HG03457 (cell line): ENCODE data around the gene CAMK2N1.

Experiments
- ATAC-seq: cut with Tn5 transposase; IDR thresholded peaks from one replicate; pipeline ENCODE4 v1.9.1; 2021; ENCODE audit warnings: moderate number of reproducible peaks; ENCODE audit not compliant: unreplicated experiment

CAMK2N1 gene

DNA sequence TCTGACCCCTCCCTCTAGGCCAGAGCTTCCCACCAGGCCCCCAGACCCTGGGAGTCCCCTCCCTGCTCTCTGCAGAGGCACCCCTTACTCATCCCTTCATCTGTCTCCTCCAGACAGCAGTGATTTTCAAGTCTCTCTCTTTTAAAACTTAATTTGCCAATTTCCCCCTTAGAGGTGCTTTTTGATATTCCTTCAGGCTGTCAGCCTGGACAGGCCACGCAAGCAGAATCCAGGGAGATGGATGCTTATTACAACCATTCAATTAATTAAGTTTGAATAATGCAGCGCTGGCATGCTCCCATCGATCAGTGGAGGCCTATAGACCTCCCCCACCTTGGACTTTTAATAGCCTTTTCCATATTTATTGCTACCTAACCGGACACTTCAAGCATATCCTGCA, 6.2 kb downstream of the CAMK2N1 start:
- ATAC-seq, result no peak

DNA sequence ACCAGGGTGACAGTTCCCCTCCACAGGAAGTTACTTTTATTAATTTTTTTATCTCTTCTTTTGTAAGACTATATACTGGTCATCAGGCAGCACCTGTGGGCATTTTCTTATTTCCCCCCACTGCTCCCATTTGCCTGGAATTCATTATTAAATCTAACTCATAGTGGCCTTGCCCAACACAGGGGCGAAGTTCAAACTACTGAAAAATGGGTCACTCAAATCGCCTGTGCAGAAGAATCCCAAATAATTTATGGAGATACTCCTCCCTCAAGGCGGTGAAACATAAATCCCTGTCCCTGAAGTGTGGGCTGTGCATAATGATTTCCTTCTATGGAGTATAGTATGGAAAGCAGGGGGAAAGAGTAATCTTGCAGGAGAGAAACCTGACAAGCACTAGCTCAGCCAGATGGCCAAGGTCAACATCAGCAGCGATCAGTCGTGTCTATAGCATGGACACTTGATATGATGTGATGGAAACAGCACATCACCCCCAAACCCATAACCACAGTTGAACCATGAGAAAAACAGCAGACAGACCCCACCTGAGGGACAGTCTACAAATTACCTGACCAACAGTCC, 7.9 kb downstream of the CAMK2N1 start:
- ATAC-seq, result no peak

DNA sequence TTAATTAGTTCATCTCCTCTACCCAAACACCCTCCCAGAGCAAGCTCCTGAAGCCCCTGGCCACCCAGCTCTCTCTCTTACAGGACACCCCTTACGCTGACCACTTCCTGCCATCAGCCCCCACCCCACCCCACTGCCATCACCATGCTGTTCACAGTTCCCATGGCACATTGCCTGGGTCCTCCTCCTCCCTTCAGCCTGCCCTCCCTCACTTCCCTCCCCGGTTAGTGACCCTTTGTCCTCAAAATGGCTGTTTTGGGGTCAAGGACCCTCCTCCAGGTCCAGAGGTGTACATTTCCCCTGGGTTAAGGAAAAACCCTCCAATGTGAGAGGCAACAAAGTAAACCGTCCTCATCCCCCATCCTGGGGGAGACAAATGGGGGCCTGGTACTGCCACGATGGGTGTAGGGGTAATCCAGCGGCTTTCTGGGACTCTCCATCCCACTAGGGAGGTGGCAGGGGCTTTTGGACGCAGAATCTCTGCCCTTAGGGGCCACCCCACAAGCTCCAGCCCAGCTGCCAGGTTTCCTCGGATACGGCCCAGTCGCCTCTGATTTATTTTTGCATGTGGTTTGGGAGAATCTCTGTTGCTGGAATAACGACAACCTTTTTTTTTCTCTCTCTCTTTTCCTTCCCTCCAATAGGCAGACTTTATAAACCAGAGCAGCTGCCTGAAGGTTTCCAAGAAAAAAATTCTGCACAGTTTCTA, 8.5 kb downstream of the CAMK2N1 start:
- no peak for ATAC-seq

DNA sequence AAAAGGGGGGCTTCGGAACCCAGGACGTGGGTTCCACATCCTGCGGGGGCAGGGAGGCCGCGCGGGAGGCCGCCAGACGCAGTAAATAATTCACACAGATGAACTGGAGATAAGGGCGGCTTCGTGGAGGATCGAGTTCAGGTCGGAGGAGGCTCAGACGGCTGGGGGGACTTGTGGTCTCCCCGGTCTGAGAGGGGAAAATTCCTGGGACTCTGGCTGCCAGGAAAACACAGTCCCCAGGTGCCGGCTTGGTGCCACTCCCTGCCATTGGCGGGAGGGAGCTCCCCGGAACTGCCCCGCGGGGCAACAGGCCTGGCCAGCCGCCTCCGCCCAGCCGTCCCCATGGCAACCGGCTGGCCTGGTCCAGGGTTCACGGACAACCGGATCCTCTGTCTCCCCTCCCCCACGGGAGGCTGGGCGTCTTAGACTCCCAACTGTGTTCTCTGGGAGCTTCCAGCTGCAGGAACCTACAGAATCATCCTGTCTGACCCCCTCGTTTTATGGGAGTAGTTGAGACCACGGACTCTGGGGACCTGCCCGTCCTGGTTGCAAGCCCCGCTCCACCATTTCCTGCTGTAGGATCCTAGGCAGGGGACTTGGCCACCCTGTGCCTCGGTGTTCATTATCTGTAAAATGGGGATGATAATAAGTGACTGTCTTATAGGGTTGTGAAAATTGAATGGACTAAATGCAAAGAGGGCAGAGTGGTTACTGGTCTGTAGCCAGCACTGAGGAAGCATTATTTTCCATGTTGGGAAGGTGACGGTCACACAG, 9.6 kb downstream of the CAMK2N1 start:
- ATAC-seq, result no peak

DNA sequence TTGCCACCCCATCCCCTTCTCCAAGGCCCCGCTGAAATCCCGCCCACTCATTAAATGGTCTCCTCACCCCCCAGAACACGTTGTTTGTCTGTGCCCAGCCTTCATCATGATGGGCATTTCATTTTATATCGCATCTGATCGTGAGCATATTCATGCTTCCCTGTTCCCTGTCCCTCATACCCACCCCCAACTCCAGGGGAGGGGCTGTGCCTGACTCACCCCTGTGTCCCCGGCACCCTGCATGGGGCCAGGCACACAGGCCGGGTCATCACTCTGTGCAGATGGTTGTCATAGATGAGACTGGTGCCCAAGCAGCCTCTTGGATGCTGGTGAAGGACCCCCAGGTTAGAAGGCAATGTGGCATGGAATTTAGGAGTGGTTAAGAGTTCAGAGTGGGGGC, 11.0 kb downstream of the CAMK2N1 start:
- no peak for ATAC-seq

DNA sequence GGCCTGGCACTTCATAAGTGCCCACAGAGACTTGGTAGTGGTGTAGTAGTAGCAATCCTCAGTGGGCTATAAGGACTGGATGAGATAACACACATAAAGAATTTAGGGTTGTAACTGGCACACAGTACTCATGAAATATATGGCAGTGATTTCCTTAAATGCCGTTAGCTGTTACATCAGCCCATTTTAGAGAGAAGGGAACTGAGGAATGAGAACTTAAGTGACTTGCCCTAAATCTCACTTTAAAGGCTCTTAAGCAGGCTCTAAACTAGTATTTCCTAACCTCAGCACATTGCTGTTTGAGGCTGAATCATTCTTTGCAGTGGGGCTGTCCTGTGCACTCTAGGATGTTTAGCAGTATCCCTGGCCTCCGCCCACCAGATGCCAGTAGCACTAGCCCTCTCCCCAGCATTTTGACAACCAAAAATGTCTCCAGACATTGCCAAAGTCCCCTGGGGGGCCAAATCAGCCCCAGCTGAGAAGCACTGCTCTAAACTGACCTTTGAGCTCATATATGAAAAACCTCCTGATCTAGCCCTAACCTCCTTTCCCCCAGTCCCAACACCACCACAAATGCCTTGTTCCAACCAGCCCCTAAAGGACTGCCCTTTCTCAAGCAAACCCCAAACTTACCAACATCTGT, 11.6 kb downstream of the CAMK2N1 start:
- ATAC-seq, result no peak

DNA sequence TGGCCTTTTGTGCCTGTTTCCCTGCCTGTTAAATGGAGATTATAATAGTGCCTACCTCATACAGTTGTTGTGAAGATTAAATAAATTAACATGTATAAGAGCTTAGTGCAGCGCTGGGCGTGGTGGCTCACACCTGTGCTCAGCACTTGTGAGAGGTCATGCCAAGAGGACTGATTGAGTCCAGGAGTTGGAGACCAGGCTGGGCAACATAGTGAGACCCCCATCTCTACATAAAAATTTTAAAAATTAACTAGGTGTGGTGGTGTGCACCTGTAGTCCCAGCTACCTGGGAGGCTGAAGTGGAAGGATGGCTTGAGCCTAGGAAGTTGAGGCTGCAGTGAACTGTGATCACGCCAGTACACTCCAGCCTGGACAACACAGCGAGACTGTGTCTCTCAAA, 12.1 kb downstream of the CAMK2N1 start:
- no peak for ATAC-seq

DNA sequence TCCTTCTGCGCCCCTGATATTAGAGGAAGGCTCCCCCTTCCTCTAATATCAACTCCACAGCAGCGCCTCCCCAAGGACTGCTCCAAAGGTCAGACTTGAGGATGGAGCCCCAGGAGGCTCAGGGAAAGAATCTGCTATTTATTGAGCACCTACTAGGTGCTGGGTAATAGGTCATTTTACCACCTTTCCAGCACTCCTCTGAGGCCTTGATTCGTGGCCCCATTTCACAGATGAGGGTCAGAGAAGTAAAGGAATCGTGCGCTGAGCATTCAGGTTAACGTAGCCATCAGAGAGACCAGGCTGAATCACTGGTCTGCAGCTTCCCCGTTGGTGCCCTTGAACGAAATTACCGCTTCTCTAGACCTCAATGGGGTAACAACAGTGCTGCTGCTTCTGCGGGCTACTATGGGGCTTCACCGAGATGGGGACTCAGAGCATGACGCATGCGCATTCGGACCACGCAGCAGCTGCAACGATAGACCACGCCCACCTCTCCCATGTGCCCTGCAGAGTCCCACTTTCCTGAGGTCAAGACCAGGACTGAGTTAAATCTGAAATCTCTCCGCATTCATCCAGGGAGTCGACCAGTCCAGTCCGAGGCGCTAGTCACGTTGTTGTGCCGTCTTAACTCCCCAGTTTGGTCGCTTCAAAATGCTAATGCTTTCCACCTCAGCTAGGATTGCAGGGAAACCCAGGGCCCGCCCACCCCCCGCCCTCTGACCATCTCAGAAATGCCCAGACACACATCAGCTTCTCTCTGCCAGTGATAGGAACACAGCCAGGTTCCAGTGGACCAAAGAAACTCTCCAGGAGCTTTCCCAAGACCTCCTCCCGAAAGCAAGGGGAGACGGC, 12.9 kb downstream of the CAMK2N1 start:
- ATAC-seq, result no peak

DNA sequence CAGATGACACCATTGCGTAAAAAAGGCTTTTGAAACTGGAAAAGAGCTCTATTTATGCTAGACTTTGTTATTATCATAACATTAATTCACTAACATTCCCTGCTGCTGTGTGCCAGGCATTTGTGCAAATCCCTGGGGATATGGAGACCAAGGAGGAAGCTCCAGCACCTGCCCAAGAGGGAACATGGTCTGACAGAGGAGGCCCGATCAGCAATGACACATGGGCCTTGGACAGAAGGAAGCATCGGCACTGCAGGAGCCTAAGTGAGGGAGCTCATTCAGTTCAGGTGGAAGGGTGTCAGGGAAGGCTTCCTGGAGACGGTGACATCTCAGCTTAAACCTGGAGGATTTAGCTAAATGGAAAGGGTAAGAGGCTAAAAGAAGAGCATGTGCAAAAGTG, 13.9 kb downstream of the CAMK2N1 start:
- ATAC-seq, result no peak

DNA sequence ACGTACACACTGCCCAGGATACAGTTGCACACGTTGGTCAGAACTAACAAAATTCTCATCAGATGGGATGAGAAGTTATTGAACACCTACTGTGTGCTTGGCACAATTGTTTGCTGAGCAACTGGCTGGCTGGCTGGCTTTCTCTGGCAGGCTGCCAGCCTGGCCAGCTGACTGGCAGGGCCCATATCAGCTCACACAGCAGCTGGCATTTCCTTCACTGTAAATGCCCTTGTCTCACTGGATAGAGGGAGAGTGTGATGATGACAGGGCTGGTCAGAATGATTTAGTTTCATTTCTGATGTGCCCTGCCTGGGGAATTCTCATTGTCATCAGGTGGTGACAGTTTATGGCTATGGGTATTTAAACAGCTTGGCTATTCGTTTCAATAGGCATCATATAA, 15.8 kb downstream of the CAMK2N1 start:
- no peak for ATAC-seq

DNA sequence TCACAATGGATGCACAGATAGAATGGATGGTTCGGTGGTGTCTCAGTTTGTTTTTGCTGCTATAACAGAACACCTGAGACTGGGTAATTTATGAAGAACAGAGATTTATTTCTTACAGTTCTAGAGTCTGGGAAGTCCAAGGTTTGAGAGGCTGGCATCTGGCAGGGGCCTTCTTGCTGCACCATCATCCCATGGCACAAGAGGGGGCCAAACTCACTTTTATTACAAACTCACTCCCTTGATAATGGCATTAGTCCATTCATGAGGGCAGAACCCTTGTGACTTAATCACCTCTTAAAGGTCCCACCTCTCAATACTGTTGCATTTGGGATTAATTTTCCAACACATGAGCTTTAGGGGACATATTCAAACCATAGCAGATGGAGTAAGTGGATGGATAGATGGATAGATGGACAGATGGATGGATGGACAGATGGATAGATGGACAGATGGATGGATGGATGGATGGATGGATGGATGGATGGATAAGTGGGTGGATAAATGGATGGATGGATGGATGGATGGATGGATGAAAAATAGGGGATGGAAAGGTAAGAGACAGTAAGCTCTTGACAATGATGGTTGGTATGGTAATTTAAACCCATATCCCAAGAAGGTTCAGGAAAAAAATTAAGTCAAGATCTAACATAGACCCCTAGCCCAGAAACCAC, 16.5 kb downstream of the CAMK2N1 start:
- no peak for ATAC-seq

DNA sequence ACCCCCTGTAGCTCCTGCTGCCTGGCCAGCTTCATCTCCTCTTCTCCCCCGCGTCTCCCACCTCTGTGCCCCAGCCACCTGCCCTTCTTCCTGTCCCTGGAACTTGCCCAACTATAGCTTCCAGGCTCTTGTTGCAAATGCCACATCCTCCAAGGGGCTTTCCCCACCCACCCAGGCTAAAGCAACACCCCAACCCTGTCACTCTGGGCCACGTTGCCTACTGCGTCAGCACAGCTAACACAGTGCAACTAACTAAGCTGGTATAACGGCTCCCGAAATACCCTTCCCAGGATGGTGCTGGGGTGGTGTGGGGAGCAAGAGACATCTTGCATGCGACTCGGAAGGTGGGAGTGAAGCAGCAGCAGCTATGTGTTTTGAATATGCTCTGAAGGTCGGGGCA, 19.7 kb downstream of the CAMK2N1 start:
- ATAC-seq, result no peak

DNA sequence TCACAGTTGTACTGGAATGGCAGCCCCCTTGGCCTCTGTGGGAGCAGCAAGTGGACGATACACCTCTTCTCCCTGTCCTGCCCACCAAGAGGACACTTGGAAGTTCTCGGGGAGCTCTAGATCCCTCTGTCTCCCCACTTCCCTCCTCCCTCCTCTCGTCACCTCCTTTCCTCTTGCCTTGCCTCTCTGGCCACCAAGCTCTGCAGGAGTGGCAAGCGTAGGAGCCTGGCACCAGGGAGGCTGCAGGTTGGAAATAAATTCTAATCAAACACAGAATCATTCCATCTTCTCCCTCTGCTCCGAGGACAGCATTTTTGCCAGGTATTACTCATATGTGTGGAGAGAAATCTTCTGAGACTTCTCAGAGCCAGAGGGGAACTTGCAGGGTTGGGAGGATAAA, 20.8 kb downstream of the CAMK2N1 start:
- ATAC-seq, result no peak

DNA sequence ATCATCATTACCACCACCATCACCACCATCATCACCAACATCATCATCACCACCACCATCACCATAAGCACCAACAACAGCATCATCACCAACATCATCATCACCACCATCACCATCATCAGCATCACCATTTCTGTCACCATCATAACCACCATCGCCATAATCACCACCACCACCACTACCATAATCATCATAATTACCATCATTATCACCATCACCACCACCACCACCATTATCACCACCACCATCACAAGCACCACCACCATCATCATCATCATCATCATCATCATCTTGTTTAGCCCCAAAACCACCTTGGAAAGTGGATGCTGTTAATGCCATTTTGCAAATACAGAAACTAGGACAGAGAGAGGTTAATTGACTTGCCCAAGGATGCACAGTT, 22.5 kb downstream of the CAMK2N1 start:
- ATAC-seq, result no peak

DNA sequence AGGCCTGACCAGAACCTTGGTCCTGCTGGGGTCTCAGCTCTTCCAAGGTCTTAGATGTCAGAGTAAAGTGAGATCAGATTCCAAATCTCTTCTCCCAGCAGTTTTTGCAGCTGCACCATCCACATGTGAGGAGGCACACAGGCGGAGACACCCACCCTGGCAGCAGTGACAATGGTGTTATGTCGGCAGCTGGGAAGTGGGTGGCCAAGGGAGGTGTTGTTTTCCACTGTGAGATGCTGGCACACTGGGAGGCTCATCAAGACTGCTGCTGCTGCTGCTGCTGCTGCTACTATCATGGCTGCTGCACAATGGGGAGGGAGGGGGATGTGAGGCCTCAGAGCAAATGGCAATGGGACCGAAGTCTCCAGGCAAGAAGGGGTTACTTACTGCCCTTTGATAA, 23.6 kb downstream of the CAMK2N1 start:
- no peak for ATAC-seq

DNA sequence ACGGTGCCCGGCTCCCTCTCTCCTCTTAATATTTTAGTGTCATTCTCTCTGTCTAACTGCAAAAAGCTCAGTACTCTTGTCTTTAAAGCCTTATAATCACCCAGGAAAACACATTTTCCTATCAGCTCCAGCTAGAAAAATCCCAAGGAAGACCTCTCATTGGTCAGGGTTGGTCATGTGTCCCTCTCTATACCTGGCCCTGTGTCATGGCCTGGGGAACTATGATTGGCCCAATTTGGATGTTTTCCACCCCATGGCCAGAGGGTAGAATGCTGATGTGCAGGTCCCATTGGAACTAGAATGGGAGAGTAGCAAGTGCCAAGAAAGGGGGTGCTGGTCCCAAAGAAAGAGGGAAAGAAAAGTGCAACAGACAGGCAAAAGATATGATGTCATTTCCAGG, 27.3 kb downstream of the CAMK2N1 start:
- ATAC-seq, result no peak

DNA sequence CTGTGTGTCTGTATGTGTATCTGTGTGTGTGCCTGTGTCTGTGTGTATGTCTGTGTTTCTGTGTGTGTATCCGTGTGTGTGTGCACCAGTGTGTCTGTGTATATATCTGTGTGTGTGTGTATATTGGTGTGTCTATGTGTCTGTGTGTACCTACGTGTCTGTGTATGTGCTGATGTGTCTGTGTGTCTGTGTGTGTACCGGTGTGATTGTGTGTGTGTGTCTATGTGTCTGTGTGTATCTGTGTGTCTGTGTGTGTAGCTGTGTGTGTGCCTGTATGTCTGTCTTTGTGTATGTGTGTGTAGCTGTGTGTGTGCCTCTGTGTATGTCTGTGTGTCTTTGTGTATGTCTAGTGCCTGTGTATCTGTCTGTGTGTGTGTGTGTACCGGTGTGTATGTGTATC, 32.0 kb downstream of the CAMK2N1 start:
- ATAC-seq, result no peak

DNA sequence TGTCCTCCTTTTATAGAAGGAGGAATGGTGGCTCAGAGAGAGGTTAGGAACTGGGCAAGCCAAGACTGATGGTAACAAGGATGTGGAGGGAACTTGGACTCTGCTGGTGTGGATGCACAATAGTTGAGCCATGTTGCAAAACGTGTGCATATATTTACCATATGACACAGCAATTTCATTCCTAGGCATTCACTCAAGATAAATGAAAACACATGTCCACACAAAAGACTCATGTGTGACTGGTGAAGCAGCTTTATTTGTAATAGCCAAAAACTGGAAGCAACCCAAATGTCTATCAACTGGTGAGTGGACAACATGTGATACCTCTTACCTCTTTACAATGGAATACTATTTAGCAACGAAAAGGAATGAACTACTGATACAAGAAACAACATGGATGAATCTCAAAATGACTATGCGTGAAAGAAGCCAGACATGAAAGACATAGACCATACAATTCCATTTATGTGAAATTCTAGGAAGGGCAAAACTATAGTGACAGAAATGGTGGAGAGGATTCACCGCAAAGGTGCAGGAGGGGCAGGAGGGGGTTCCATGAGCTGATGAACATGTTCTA, 36.2 kb downstream of the CAMK2N1 start:
- ATAC-seq, result no peak

DNA sequence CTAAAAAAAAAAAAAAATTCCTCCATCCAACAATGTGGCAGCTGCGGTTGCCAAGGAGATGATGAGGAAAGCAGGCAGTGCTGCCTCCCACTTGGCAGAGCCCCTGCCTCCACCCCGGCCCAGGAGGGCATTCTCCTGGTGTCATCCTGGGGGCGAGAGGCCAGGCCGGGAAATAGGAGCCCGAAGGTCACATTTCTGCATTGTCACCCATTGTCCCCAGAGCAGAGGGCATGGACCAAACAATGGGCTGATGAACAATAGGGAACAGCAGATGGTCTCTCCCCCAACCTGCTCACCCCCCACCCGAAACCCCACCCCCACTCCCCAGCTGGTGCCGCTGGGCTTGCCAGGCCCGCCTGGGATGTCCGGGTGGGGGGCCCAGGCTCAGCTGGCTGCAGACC, 37.3 kb downstream of the CAMK2N1 start:
- ATAC-seq, result no peak

DNA sequence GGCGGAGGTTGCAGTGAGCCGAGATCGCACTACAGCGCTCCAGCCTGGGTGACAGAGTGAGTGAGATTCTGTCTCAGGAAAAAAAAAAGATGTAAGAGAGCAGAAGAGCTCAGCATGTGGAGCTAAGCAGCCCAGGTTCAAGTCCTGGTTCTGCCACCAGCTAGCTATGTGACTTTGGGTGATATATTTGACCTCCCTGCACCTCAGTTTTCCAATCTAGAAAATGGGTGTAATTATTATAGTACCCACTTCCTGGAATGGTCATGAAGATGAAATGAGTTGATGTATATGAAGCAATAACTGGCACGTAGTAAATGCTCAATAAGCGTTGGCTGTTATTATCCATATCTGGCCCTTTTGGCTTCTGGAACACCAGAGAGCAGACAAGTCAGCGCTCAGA, 38.2 kb downstream of the CAMK2N1 start:
- no peak for ATAC-seq
